Breast epithelium (tissue), 4 donors: Measurements from ENCODE around the gene NUP210. TPM values are rescaled to one million over a fixed set of nuclear protein-coding genes. Genes with fewer than 3 reads are reported as not detected.

ENCODE experiments used
- DNase-seq, 2 donors: peaks; one replicate each; pipeline ENCODE4 v3.0.0-alpha.2; 2019; ENCODE audit warnings: low spot score in 2 of 2
- H3K27ac ChIP-seq, 2 donors: fragments of 200-600 bp; sonication (generic) in 1 of 2; one replicate each; pipeline ENCODE4 v1.5.1; 2016 to 2019; ENCODE audit warnings: mild to moderate bottlenecking in 1 of 2
- H3K27me3 ChIP-seq, 2 donors: fragments of 200-600 bp; sonication (generic) in 1 of 2; one replicate each; pipeline versions ENCODE4 v1.5.1 to v1.6.0; 2017 to 2019; ENCODE audit warnings: control low read depth in 1 of 2, mild to moderate bottlenecking in 1 of 2
- H3K36me3 ChIP-seq: fragments of 200-600 bp; one replicate; pipeline ENCODE4 v1.5.1; 2019
- H3K4me1 ChIP-seq, 2 donors: fragments of 200-600 bp; sonication (generic); one replicate each; pipeline ENCODE4 v1.5.1; 2016 to 2019; ENCODE audit warnings: control low read depth in 1 of 2
- H3K4me3 ChIP-seq, 3 donors: fragments of 200-600 bp; sonication (generic); 1 replicate in 2 of 3; 2 replicates in 1 of 3; pipeline ENCODE4 v1.5.1; 2016 to 2019; ENCODE audit warnings: mild to moderate bottlenecking in 3 of 3, moderate library complexity in 2 of 3
- H3K9me3 ChIP-seq, 2 donors: fragments of 200-600 bp; sonication (generic) in 1 of 2; one replicate each; pipeline ENCODE4 v1.5.1; 2016 to 2019; ENCODE audit warnings: control low read depth in 1 of 2
- POLR2A ChIP-seq: fragments of 450-650 bp; IDR thresholded peaks from one replicate; pipeline ENCODE4 v1.6.1; 2016; ENCODE audit warnings: antibody characterized with exemption, mild to moderate bottlenecking, moderate library complexity
- POLR2AphosphoS5 ChIP-seq, 3 donors: sonication (generic); formaldehyde crosslinking; IDR thresholded peaks; one replicate each; pipeline ENCODE4 v1.6.1; 2017; ENCODE audit warnings: antibody characterized with exemption in 3 of 3
- intact Hi-C: fragments of 100-400 bp; cut with DNase I; formaldehyde crosslinking; loops from one replicate; pipeline ENCODE4 v1.15.1; 2023; ENCODE audit warnings: low total_unique reads
- total RNA-seq, 3 donors: library from RNA; depleted of rRNA; stranded (reverse); fragments of >200 nt; gene quantifications; one replicate each; pipeline ENCODE4 v1.1.0, GENCODE V29; 2016
- TF ChIP-seq, protein P1 (sequence below), 3 donors: fragments of 450-650 bp; IDR thresholded peaks; one replicate each; pipeline ENCODE4 v1.5.1; 2016 to 2017; ENCODE audit warnings: antibody characterized with exemption in 3 of 3, mild to moderate bottlenecking in 3 of 3, moderate library complexity in 3 of 3

NUP210 gene
- total RNA-seq, 3 donors from 2014 or later, result 2.2 to 15.2 (median 14.7) TPM

GRCh38 chr3:13346481-13347389 lies 73.4 kb downstream of the NUP210 start:
- Histone ChIP-seq H3K4me1 (no peaks in the 10 kb centered on the region), H3K4me3 (no peak overlapping the region), H3K27me3 (no peaks in the 10 kb centered on the region), H3K27ac (no peak overlapping the region), H3K36me3 (no peaks in the 10 kb centered on the region), H3K9me3 (no peaks in the 10 kb centered on the region)
- TF ChIP-seq POLR2A (no peak), POLR2AphosphoS5 (IDR thresholded peaks at IDR 0.05) (no peak)
- TF ChIP-seq, protein P1, sequence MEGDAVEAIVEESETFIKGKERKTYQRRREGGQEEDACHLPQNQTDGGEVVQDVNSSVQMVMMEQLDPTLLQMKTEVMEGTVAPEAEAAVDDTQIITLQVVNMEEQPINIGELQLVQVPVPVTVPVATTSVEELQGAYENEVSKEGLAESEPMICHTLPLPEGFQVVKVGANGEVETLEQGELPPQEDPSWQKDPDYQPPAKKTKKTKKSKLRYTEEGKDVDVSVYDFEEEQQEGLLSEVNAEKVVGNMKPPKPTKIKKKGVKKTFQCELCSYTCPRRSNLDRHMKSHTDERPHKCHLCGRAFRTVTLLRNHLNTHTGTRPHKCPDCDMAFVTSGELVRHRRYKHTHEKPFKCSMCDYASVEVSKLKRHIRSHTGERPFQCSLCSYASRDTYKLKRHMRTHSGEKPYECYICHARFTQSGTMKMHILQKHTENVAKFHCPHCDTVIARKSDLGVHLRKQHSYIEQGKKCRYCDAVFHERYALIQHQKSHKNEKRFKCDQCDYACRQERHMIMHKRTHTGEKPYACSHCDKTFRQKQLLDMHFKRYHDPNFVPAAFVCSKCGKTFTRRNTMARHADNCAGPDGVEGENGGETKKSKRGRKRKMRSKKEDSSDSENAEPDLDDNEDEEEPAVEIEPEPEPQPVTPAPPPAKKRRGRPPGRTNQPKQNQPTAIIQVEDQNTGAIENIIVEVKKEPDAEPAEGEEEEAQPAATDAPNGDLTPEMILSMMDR (IDR thresholded peaks at IDR 0.05), result no peak
- intact Hi-C loops, result no loop called here
- DNase-seq, result no peak

DNA sequence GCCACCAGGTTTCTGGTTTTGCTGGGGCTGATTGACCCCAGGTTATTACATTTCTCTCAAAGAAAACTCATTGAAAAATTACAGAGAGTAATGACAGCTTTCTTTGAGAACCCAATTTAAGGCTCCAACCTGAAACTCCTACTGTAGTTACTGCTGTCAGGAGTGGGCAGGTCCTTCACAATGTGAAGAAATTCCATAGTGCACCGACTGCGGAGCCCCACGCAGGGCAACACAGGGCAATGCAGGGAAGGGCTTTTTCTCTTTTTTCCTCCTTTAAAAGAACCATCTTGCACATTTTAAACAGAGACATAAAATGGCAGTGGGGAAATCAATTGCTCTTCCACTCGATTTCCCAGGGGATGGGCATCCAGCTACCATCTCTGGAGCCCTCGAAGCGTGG lies 74.3 kb downstream of the NUP210 start:
- intact Hi-C loops, result no loop called here
- TF ChIP-seq POLR2AphosphoS5 (IDR thresholded peaks at IDR 0.05), result no peak

DNA sequence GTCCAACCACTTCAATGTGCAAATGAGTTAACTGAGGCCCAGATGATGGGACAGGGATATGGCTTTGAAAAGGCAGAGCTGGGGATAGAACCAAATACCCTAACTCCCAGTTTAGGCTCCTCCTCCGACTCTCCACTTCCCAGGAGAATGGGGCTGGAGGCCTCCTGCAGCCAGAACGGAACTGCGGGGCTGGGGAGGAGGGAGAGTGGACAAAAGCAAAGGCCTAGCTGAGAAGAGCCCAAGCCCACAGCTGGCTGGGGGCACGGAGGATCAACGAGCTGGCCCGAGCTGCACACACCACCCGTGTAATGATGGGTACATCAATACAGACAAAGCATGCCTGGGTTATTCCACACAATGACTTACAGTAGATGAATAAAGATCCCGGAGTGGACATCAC lies 74.8 kb downstream of the NUP210 start:
- intact Hi-C loops, result no loop called here

More for the DNA sequence above, 74.3 kb downstream of the NUP210 start:
- no peaks in the 10 kb centered on the region for H3K36me3 ChIP-seq
- no peak for DNase-seq
- no peak overlapping the region for H3K4me3 ChIP-seq
- H3K4me1 ChIP-seq, result no peaks in the 10 kb centered on the region
- H3K27ac ChIP-seq, result no peak overlapping the region
- no peaks in the 10 kb centered on the region for H3K27me3 ChIP-seq
- H3K9me3 ChIP-seq, result no peaks in the 10 kb centered on the region

DNA sequence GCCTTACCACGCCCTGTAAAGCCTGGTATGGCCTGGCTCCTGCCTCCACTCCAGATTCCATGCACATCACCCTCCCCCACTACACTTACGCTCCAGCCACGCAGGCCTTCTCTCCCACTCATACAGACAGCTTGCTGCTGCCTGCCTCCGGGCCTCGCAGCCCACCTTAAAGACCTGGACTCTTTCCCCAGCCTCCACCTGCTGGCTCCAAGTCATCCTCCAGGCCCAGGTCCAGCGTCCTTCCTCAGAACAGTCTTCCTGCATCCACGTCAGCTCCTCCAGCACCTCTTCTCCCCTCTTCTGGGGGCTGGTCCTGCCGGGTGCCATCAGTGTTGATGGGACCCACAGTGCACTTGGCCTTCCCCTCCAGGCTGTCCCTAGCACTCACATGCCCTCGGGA lies 75.5 kb downstream of the NUP210 start:
- Histone ChIP-seq H3K36me3 (no peaks in the 10 kb centered on the region), H3K4me1 (no peaks in the 10 kb centered on the region), H3K27ac (no peak overlapping the region), H3K4me3 (no peak overlapping the region), H3K9me3 (no peaks in the 10 kb centered on the region), H3K27me3 (no peaks in the 10 kb centered on the region)
- intact Hi-C loops, result no loop called here
- no peak for DNase-seq
- TF ChIP-seq POLR2AphosphoS5 (IDR thresholded peaks at IDR 0.05), result no peak
- TF ChIP-seq, protein P1 (IDR thresholded peaks at IDR 0.05), result no peak
- TF ChIP-seq POLR2A, result no peak

More for the DNA sequence above, 74.8 kb downstream of the NUP210 start:
- H3K9me3 ChIP-seq, result no peaks in the 10 kb centered on the region
- TF ChIP-seq POLR2A (no peak), POLR2AphosphoS5 (IDR thresholded peaks at IDR 0.05) (no peak)
- TF ChIP-seq, protein P1 (IDR thresholded peaks at IDR 0.05), result no peak
- DNase-seq, result no peak
- no peaks in the 10 kb centered on the region for H3K36me3 ChIP-seq
- no peaks in the 10 kb centered on the region for H3K27me3 ChIP-seq
- no peak overlapping the region for H3K4me3 ChIP-seq
- no peak overlapping the region for H3K27ac ChIP-seq
- H3K4me1 ChIP-seq, result no peaks in the 10 kb centered on the region

- intact Hi-C loops, result no loop called here
- Histone ChIP-seq H3K4me3 (no peak overlapping the region), H3K27ac (no peak overlapping the region), H3K36me3 (no peaks in the 10 kb centered on the region), H3K4me1 (no peaks in the 10 kb centered on the region), H3K9me3 (no peaks in the 10 kb centered on the region), H3K27me3 (no peaks in the 10 kb centered on the region)
- no peak for DNase-seq
- no peak for TF ChIP-seq POLR2AphosphoS5 (IDR thresholded peaks at IDR 0.05)
- TF ChIP-seq, protein P1 (IDR thresholded peaks at IDR 0.05), result no peak
- TF ChIP-seq POLR2A, result no peak
Observed at GRCh38 chr3:13343601-13344000, 76.5 kb downstream of the NUP210 start.
